HG03159 (cell line): ENCODE results near the gene SLC13A3.

Experiments used
- ATAC-seq: cut with Tn5 transposase; IDR thresholded peaks from one replicate; pipeline ENCODE4 v1.9.1; 2021; ENCODE audit warnings: mild to moderate bottlenecking, moderate library complexity; ENCODE audit not compliant: unreplicated experiment

Gene SLC13A3

DNA sequence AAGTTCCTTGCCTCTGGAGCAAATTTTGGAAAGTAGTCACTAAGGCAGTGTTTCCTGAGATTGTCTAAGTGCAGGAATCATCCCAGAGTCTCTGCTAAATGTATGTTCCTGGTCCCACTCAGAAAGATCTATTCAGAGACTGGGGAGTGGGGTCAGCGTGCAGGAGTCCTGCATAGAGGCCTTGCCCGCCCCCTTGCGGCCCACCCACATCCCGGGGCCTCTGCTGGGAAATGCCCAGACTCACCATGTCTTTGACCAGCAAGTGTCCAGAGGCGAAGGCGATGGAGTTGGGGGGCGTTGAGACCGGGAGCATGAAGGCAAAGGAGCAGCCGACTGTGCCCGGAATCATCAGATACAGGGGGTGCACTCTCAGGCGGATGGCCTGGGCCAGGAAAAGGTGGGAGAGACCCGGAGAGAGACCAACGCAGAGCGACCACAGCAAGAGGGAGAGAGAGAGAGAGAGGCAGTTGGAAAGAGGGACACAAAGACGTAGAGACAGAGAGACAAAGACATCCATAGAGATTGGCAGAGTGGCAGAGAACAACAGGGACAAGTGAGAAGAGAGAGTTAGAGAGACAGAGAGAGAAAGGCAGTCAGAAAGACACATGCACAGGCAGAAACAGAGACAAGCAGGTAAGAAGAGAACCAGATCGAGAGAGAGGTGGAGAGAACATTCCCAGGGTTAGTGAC is 87.9 kb downstream of the SLC13A3 start:
- no peak for ATAC-seq

DNA sequence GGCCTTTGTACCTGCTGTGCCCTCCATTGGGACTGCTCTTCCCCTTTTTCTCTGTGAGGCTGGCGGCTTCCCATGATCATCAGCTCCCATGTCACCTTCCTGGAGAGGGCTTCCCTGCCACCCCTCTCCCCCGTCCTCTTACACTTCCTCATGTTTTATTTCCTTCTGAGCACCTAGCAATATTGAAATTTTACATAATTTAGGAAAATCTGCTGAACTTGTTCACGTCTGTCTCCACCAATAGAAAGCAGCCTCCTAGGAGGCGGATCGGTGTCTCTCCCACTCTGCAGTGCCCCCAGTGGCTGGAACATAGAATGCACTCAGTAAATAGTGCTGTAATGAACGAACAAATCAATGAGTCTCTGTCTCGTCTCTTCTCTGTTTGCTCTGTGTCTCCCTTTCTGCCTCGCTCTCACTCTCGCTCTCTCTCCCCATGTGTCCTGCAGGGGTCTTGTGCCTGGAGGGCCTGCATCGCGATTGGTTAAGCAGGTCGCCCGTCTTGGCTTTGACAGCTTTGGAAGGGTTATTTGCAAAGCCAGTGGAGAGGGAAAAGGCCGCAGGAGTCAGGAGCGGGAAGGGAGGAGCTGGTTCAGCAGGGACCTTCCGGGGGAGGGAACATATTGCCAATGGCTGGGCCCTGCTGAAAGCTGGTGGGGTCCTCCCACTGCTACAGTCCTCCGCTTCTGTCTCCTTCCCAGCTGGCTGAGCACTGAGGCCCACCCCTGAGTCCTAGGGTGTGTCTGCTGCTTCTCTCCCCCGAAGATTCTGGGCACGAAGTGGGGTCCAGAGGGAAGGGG is 88.7 kb downstream of the SLC13A3 start:
- ATAC-seq, result no peak

DNA sequence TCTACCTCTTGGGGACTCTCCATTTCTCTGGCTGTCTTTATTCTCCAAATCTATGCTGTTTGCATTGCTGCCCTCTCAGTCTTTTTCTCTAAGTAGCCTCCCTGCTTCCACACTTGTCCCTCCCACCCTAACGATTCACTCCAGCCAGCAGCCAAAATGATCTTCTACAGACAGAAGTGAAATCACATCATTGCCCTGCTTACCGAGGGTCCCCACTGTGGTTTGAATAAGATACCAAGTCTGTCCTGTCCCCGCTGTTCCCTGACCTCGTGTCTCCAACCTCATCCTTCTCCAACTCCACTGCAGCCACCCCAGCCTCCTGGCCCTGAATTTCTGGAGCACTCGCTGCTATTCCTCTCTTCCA is 89.3 kb downstream of the SLC13A3 start:
- no peak for ATAC-seq

DNA sequence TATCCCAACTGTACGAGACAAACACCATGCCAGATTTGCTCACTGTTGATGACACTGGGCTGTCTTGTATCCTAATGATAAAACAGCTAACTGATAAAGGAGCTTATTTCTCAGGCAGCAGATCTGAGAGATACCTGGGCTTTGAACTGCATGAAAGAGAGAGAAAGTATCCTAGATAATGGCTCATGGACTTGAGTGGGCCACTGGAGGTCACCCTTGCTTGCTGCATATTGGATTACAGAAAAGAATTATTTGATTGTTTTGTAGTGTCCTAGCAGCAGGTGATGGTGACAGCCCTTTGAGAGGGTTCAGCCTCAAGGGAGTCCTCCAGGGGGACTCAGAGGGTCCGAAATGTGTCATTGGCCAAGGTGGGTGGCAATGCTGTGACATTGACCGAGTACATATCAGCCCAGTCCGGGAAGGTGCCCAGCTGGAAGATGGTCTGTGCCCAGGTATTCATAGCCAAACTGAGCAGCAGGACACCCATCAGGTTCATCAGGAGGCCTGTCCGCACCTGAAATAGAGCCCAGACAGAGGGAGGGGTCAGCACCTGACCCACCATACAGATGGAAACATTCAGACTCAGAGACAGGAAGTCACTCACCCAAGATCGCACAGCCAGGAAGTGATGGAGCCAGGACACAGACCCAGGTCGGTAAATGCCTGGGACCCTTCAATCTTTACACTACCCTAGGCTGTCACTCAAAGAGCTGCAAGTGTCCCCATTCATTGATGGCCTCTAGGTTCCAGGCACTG is 91.4 kb downstream of the SLC13A3 start:
- no peak for ATAC-seq

DNA sequence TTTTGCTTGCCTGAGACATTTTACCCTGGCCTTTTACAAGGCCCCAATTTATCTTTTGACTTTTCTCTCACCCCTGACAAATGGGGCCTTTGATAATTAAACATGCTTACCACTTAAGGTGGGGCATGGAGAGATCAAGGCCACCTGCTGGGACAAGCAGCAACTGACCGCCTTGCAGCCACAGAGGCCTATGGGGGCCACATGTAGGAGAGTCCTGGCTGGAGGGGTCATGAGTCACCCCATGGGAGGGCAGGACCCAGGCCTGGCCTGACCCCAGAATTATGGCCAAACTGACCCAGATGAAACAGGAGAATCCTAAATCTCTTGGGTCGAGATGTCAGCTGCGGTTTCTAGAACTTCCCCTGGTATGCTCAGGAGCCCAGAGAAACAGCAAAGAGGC is 92.3 kb downstream of the SLC13A3 start:
- ATAC-seq, result no peak

DNA sequence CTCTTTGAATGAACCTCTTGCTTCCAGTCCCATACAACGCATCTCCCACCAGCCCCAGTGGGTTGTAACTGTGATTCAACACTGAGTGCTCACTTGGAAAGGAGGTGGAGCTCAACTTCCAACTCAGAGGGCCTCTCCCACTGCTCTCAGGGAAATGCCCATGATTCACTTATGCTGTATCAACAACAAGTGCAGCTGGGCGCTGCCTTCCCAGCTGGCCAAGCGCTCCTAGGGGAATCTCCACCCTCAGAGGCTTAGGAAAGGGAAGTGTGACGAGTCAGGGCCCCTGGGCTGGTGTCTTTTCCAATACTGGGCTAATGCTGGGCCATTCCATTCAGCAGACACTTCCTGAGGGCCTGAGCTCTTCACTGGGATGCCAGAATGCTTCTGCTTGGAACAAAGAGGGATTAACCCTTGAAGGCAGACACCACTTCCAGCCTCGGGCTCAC is 92.7 kb downstream of the SLC13A3 start:
- ATAC-seq, result no peak

DNA sequence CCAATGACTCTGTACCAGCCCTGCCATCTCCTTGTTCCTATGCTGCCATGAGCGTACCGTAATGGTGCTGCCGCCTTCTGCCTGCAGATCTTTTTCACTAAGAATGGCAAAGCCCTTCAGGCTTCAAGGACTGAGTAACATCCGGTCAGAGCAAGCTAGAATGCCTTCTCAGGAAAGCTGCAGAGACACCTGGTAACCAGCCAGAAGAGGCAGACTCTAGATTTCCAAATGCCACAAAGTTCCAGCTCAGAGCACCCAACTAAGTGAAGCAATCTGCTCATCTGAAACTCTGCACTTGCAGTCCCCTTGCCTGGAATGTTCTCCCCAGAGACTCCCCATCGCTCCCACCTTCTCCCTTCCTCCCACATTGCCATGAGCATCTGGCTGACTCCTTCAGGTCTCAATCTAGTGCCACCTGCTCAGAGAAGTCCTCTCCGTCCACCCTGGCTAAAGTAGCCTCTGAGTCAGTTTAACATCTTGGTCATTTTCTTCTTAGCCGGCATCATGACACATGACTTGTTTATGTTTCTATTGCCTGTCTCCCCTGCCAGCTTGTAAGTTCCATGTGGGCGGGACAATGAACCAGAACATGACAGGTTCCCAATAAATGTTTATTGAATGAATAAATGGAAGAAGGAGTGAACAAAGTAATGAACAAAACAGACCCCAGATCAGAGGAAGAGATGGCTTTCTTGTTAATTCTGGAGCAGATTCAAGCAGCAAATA is 93.9 kb downstream of the SLC13A3 start:
- ATAC-seq, result no peak

DNA sequence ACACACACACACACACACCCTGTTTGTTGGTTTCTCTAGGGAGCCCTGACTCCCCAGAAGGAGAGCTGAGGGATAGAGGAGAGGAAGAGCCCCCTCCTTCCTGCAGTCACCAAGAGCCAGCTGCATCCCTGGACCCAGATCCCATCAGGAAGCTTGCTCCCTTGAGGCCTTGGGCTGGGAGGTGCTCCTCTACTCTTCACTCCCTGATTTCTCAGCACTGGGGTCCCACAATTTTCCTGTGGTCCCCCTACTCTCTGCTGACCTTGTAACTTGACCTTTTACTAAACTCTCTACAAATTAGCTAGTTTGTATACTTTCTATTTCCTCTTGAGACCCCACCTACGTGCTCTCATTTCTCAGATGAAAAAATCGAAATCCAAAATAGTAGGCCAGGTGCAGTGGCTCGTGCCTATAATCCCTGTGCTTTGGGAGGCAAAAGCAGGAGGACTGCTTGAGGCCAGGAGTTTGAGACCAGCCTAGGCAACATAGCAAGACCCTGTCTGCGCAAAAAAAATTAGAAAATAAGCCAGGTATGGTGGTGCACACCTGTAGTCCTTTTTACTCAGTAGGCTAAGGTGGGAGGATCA is 95.8 kb downstream of the SLC13A3 start:
- ATAC-seq, result no peak

DNA sequence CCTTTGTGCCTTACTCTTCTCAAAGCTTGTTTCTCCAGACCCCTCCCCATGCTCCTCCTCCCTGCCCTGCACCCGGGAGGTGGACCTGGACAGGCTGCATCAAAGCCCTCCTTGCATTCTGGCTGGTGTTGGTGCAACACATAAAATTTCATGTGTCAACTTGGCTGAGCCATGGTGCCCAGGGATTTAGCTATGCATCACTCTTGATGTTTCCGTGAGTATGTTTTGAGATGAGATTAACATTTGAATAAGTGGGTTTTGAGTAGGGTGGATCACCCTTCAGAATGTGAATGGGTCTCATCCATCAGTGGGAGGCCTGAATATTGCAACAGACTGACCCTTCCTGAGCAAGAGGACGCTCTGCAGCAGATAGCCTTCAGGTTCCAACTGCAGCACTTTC is 96.4 kb downstream of the SLC13A3 start:
- no peak for ATAC-seq

DNA sequence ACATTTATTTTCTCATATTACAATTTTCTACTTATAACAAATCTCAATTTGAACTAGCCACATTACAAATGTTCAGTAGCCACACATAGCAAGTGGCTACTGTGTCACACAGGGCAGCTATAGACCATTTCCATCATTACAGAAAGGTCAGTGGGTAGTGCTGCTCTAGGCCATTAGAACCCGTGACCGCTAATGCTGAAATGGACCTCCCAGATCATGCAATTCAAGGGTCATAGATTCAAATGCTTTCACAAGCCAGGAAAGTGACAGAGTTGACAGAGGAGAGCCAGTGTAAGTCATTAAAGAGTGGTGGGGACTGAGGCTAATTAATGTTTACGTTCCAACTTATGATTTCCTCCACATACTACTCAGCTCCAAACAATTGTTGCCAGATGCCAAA is 97.3 kb downstream of the SLC13A3 start:
- no peak for ATAC-seq

DNA sequence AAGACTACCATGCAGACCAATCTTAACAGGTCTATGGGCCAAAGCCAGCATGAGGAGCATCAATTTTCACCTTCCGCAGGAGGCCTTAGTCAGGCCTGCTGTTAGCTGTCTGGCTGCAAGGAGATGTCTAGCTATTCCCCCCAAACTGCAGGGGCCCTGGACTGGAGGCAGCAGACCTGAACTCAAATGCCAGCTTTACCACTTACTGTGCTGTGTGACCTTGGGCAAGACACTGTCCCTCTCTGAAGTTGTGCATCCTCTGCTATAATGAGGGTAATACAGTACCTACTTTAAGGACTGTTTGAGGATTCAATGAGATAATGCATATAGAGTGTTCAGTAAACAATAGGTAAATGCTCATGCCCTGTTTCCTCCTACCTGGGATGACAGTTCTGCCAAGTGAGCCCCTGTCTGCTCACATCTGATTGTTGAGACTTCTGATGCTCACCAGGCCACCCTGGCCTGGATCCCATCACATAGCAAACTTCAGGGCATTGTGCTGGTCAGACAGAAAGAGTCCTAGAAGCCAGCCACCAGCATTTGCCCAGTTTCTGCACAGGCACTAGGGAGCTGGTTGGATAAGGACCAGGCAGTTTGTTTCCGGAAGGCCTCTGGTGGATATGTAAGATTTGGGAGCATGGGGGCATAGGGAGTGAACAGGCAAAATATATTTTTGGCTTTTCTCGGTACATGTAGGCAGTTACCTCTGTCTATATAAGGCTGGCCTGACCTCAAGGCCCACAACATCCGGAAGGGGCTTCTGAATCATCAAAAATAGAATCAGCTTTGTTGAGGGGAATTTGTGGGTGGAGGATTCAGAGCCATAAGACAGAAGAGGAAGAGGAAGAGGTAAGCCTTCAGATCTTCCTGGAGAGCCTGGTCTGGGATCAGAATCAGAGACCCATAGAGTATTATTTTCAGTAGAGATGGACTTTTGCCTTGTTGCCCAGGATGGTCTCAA is 98.5 kb downstream of the SLC13A3 start:
- ATAC-seq, result peak; percentile 65

DNA sequence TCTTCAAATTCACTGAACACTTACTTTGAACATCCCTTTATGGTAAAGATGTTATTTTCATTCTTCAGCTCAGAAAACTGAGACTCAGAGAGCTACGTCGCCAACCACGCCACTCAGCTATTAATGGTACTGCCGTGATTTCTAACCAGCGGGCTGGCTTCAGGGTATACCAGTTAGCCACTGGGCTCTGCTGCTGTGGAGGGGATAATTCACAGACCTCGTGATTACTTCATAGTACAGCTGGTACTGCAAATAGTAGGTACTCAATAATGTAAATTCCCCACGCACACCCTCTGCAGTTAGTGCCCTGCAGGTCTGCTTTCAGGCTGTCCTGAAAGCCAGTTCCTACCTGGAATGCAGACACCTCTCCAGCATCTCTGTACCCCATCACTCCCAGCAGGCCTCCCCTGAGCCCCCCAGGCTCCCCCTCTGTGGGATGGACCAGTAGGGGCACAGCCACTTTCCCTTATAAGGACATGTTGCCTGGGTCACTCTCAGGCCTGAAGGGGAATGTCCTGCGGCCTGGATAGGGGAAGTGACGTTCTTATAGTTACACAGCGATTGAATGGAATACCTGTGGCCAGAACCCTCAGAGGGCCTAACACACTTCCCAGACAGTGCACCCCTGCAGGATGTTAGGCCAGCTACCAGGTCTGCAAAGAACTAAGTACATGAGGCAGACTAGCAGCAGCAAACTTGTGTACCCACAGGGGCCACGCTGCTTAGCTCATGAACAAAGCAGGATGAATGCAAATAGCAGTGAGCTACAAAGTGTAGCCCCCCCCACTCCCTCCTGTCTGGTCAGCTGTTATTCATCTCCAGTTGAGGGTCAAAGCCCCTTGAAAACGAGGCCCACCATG is 99.5 kb downstream of the SLC13A3 start:
- no peak for ATAC-seq

DNA sequence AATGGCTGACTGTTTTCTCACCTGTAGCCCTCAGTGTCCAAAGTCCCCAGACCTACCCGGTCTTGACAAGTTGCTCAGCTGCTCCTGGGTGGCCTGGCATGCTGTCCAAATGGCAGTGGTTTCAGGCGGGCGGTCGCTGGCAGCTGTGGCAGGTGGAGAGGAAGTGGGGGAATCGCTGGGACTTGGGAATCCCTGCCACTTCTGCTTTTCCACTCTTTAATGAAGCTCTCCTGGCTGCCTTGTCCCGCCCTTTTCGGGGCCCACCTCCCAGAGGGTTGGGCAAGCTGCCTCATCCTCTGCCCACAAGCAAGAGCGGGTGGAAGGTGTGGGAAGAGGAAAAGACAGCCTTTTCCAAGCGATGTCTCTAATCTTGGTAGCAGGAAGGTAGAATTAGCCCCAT is 100.8 kb downstream of the SLC13A3 start, which contains the start of gene OCSTAMP:
Gene OCSTAMP, minus strand, starts transcription at position 194 of the 400 bp plus-strand sequence. Its CDS starts 94 bp downstream, at position 100.
- ATAC-seq, result no peak

DNA sequence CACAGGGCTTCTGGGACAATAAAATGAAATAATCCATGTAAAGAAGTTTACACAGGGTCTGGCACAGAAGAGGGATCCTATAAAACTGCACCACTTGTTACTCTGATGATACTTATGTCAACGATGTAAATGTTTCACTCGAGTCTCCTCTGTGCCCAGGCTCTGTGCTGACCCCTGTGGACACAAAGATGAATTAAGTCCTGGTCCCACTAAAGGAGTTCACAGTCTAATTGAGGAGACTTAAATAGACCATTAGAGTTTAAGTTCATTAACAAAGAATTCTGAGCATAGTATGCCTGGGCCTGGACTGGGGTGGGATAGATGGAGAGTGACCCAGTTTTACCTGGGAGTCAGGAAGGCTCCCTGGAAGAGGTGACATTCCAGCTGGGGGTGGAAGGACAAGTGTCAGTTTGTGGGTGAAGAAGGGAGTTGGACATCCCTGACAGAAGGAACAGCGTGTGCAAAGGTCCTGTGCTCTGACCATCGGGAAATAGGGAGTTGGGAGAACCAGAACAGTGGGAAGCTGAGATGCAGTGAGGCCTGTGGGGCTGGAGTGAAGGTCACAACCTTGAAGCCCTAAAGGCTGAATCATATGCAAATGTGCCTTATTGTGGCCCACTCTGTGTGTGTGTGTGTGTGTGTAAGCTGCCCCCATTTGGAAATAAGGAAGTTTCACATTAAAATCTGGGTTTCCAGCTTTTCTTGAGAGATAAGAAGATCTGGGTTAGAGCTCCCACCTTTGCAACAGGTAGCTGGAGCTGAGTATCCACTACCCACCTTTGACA is 101.9 kb downstream of the SLC13A3 start:
- no peak for ATAC-seq

DNA sequence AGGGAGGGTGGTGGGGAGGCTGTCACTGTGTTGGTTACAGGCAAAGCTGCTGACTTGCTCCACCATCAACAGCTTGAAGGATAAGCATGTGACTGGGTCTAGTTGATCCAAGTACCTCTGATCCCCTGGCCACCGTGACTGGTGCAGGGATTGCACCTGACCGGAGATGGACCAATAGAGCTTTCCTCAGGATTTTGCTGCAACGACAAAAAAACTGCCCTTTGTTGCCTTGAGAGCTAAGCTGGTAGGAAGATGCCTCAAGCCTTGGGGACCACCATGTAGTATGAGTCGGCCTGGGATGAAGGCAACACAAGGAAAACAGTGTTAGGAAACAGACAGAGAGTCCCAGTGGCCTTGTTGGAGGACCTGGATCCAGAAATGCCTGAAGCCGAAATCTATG is 102.6 kb downstream of the SLC13A3 start:
- no peak for ATAC-seq

DNA sequence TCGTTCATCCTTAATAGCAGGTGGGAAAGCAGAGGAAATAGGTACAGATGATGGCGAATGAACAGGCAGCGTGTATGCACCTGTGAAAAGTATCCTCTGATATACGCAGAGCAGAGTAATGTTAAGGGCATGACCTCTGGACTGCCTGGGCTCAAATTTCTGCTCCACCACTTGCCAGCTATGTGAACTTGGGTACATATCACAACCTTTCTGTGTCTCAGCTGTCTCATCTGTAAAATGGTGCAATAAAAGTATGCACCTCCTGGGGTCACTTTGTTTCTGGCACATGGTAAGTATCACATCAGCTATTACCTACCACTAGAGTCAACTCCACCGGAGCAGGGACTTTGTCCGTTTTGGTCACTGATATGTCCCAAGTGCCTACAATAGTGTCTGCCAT is 103.3 kb downstream of the SLC13A3 start:
- no peak for ATAC-seq

DNA sequence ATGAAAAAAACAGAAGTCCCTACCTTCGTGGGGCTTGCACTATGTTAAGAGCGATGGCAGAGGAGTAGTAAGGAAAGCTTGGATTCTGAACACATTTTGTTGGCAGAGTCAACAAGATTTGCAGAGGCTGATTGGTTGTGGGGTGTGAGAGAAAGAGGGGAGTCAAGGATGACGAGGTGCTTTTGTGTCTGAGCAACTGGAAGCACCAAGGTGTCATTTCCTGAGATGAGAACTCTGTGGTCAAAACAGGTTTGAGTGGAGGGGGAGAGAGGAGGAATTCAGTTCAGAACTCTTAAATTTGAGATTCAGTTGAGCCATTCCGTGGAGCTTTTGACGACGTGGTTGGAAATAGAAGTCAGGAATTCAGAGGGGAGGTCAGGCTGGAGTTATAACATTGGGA is 104.3 kb downstream of the SLC13A3 start:
- ATAC-seq, result no peak

DNA sequence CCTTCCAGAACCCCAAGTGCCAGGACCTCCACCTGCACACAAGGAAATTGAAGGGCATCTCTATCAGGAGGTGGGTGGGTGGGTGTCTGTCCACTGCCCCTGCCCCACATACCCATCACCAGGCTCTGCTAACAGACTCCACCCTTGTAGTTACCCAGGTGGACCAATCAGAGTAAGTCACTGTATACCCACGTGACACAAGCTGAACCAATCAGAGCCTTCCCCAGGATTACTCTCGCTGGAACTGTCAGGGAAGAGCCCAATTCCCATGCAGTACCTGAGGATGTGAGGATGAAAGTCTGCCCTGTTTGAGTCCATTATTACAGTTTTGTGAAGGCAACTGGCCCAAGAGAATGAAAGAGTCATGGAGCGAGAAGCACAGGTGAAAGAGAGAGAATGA is 105.0 kb downstream of the SLC13A3 start:
- ATAC-seq, result no peak
